Trophoblast cell (in vitro differentiated cells and primary cell): ENCODE results near the gene HTR3B.

Experiments used
- DNase-seq, 2 donors: peaks; one replicate each; pipeline ENCODE4 v3.0.0-alpha.2; 2016
- H2AFZ ChIP-seq: 2 replicates; pipeline ENCODE4 v1.6.1; 2013; ENCODE audit warnings: low read length, moderate library complexity, mild to moderate bottlenecking; ENCODE audit not compliant: insufficient read depth, poor library complexity
- H2AK5ac ChIP-seq: 2 replicates; pipeline ENCODE4 v1.6.1; 2013; ENCODE audit warnings: mild to moderate bottlenecking, low read length
- H2BK120ac ChIP-seq: 2 replicates; pipeline ENCODE4 v1.6.1; 2013; ENCODE audit warnings: low read length, mild to moderate bottlenecking, moderate library complexity; ENCODE audit not compliant: insufficient read depth, poor library complexity
- H2BK12ac ChIP-seq: 2 replicates; pipeline ENCODE4 v1.6.1; 2013; ENCODE audit warnings: mild to moderate bottlenecking, low read length, moderate library complexity
- H2BK5ac ChIP-seq: 2 replicates; pipeline ENCODE4 v1.6.1; 2013; ENCODE audit warnings: low read length, low read depth, moderate library complexity, mild to moderate bottlenecking; ENCODE audit not compliant: poor library complexity
- H3K14ac ChIP-seq: 2 replicates; pipeline ENCODE4 v1.6.1; 2013; ENCODE audit warnings: mild to moderate bottlenecking, low read length
- H3K18ac ChIP-seq: 2 replicates; pipeline ENCODE4 v1.6.1; 2013; ENCODE audit warnings: mild to moderate bottlenecking, low read length
- H3K23ac ChIP-seq: 2 replicates; pipeline ENCODE4 v1.6.1; 2013; ENCODE audit warnings: low read length
- H3K27ac ChIP-seq: 2 replicates; pipeline ENCODE4 v1.5.1; 2013; ENCODE audit warnings: low read depth, mild to moderate bottlenecking, inconsistent platforms, low read length, moderate library complexity
- H3K27me3 ChIP-seq: 2 replicates; pipeline ENCODE4 v1.6.1; 2013; ENCODE audit warnings: inconsistent platforms, mild to moderate bottlenecking, low read length, moderate library complexity; ENCODE audit not compliant: insufficient read depth
- H3K36me3 ChIP-seq, 2 experiments: 1 replicate in 1 of 2; 2 replicates in 1 of 2; pipeline ENCODE4 v1.6.1; 2013; ENCODE audit warnings: low read length in 2 of 2, mild to moderate bottlenecking in 2 of 2, moderate library complexity in 1 of 2; ENCODE audit not compliant: insufficient read depth in 2 of 2, control insufficient read depth in 1 of 2
- H3K4ac ChIP-seq: 2 replicates; pipeline ENCODE4 v1.6.1; 2013; ENCODE audit warnings: low read depth, mild to moderate bottlenecking, low read length, moderate library complexity
- H3K4me1 ChIP-seq, 2 experiments: 1 replicate in 1 of 2; 2 replicates in 1 of 2; pipeline ENCODE4 v1.6.1; 2013; ENCODE audit warnings: low read length in 2 of 2, mild to moderate bottlenecking in 2 of 2, moderate library complexity in 1 of 2; ENCODE audit not compliant: insufficient read depth in 2 of 2, control insufficient read depth in 1 of 2
- H3K4me2 ChIP-seq: 2 replicates; pipeline ENCODE4 v1.6.1; 2013; ENCODE audit warnings: inconsistent platforms, mild to moderate bottlenecking, low read length, moderate library complexity
- H3K4me3 ChIP-seq: 2 replicates; pipeline ENCODE4 v1.5.1; 2013; ENCODE audit warnings: mild to moderate bottlenecking, low read depth, low read length, inconsistent platforms
- H3K79me1 ChIP-seq: one replicate; pipeline ENCODE4 v1.6.1; 2013; ENCODE audit warnings: low read length
- H3K79me2 ChIP-seq: 2 replicates; pipeline ENCODE4 v1.6.1; 2013; ENCODE audit warnings: low read length, mild to moderate bottlenecking; ENCODE audit not compliant: control insufficient read depth, insufficient read depth, poor library complexity
- H3K9ac ChIP-seq: 2 replicates; pipeline ENCODE4 v1.6.1; 2013; ENCODE audit warnings: mild to moderate bottlenecking, low read length
- H3K9me3 ChIP-seq: 2 replicates; pipeline ENCODE4 v1.6.1; 2013; ENCODE audit warnings: low read depth, mild to moderate bottlenecking, control low read depth, inconsistent platforms, low read length; ENCODE audit not compliant: insufficient read depth
- H4K12ac ChIP-seq: 2 replicates; pipeline ENCODE4 v1.6.1; 2013; ENCODE audit warnings: low read depth, mild to moderate bottlenecking, low read length, moderate library complexity
- H4K8ac ChIP-seq: 2 replicates; pipeline ENCODE4 v1.6.1; 2013; ENCODE audit warnings: low read depth, mild to moderate bottlenecking, low read length, moderate library complexity
- H4K91ac ChIP-seq: one replicate; pipeline ENCODE4 v1.6.1; 2013; ENCODE audit warnings: low read depth, mild to moderate bottlenecking, low read length, moderate library complexity
- WGBS: extraction: QIAGEN DNeasy Blood & Tissue Kit; methylation state at CpG from one replicate; pipeline ENCODE4 v1.1.7; 2013; ENCODE audit warnings: missing lambda C conversion rate; ENCODE audit not compliant: insufficient read length, insufficient coverage; ENCODE audit errors: extremely low coverage; 5-methylcytosine and 5-hydroxymethylcytosine counted together

HTR3B gene

DNA sequence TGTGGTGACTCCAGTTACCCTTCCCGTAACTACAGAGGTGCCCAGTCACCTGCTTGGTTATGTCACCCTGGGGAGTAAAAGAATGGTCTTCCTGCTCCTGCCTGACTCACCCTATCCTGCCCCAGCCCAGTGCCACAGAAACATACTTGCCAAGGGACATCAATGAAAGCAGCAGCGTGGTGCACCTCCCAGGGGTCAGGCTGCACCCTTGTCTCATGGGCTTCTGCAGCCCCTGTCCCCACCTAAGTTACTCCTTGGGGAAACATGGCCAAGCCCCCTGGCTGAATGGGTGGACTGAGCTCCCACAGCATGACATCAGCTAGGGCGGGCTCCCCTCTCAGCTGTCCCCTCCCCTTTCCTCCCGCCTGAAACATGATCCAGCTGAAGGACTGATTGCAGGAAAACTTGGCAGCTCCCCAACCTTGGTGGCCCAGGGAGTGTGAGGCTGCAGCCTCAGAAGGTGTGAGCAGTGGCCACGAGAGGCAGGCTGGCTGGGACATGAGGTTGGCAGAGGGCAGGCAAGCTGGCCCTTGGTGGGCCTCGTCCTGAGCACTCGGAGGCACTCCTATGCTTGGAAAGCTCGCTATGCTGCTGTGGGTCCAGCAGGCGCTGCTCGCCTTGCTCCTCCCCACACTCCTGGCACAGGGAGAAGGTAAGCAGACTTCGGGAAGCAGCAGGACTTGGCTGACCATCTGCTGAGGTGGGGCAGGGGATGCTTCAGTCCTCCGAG lies 70.3 kb downstream of the HTR3B start, which contains the start of gene HTR3A:
TSS of gene HTR3A (plus strand) at position 368 of the 730 bp plus-strand sequence. CDS start at position 586, 218 bp downstream.
- Histone ChIP-seq H4K8ac (no peak within 1 kb of the TSS), H2AFZ (no peak within 1 kb of the TSS), H2AK5ac (no peak within 1 kb of the TSS), H4K91ac (no peak within 1 kb of the TSS), H3K14ac (no peak within 1 kb of the TSS), H3K36me3 (no peaks in the 10 kb centered on the region), H3K4me1 (peaks cover 5 to 7% of the 10 kb centered on the region in 2 experiments), H3K23ac (no peak within 1 kb of the TSS), H3K4me3 (no peak within 1 kb of the TSS), H3K79me2 (no peaks in the 10 kb centered on the region), H3K27me3 (no peaks in the 10 kb centered on the region), H3K9ac (no peak within 1 kb of the TSS), H3K18ac (no peak within 1 kb of the TSS), H4K12ac (no peak within 1 kb of the TSS), H3K4ac (no peak within 1 kb of the TSS), H3K9me3 (no peaks in the 10 kb centered on the region), H3K4me2 (no peak within 1 kb of the TSS), H2BK120ac (no peak within 1 kb of the TSS), H3K79me1 (no peaks in the 10 kb centered on the region), H2BK12ac (no peak within 1 kb of the TSS), H3K27ac (no peak within 1 kb of the TSS), H2BK5ac (no peak within 1 kb of the TSS)
- WGBS = no CpG with 5 or more reads among the region's 12 CpGs
- no peak for DNase-seq

DNA sequence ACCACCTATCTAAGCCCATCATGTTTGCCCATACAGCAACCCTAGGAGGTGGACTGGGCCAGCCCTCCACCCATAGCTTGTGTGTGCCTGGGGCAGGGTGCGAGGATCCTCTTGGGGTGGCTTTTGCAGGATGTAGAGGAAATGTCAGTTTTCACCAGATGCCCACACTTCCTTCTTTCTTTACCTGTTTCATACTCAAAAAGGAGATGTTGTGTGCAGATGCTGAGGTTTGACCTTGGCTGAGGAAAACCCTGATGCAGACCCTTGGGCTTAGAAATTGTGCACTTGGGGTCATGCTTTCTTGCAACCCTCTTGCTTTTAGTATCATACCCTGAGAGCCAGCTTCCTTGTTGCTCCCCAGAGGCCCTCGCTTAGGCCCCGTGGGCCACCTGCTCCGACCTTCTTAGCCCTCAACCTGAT lies 72.5 kb downstream of the HTR3B start:
- H3K9ac ChIP-seq = no peak overlapping the region
- no peak overlapping the region for H2BK120ac ChIP-seq
- no peak overlapping the region for H4K8ac ChIP-seq
- no peak overlapping the region for H3K14ac ChIP-seq
- H3K4me3 ChIP-seq = no peak overlapping the region
- H2BK12ac ChIP-seq = no peak overlapping the region
- H3K27ac ChIP-seq = no peak overlapping the region
- H4K12ac ChIP-seq = no peak overlapping the region
- no peak overlapping the region for H3K18ac ChIP-seq
- H3K36me3 ChIP-seq = no peaks in the 10 kb centered on the region
- H3K27me3 ChIP-seq = no peaks in the 10 kb centered on the region
- H2AK5ac ChIP-seq = no peak overlapping the region
- H2BK5ac ChIP-seq = no peak overlapping the region
- peaks cover 2% of the 10 kb centered on the region for H3K9me3 ChIP-seq
- no peak for DNase-seq
- no peak overlapping the region for H3K4ac ChIP-seq
- H3K79me2 ChIP-seq = no peaks in the 10 kb centered on the region
- no peak overlapping the region for H3K23ac ChIP-seq
- WGBS = no CpG with 5 or more reads among the region's 4 CpGs
- no peak overlapping the region for H3K4me2 ChIP-seq
- H4K91ac ChIP-seq = no peak overlapping the region
- peaks cover 5 to 7% of the 10 kb centered on the region in 2 experiments for H3K4me1 ChIP-seq
- H3K79me1 ChIP-seq = no peaks in the 10 kb centered on the region
- no peak overlapping the region for H2AFZ ChIP-seq

DNA sequence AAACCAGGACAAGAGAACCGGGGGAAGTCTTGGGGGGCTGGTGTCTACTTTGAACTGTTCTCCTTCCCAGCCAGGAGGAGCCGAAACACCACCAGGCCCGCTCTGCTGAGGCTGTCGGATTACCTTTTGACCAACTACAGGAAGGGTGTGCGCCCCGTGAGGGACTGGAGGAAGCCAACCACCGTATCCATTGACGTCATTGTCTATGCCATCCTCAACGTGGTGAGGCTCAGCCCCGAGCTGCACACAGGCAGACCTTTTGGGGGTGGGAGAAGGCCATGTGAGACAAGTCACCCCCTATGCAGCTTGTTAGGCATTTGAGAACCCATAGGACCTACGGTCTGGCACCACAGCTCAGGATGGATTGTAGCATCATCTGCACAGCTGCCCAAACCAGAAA lies 73.1 kb downstream of the HTR3B start:
- no peak overlapping the region for H4K12ac ChIP-seq
- H3K23ac ChIP-seq = no peak overlapping the region
- H2BK12ac ChIP-seq = no peak overlapping the region
- no peak overlapping the region for H4K91ac ChIP-seq
- no peak overlapping the region for H2BK5ac ChIP-seq
- H3K79me2 ChIP-seq = no peaks in the 10 kb centered on the region
- H3K14ac ChIP-seq = no peak overlapping the region
- H2AFZ ChIP-seq = no peak overlapping the region
- no peak overlapping the region for H2AK5ac ChIP-seq
- H3K27ac ChIP-seq = no peak overlapping the region
- no CpG with 5 or more reads among the region's 11 CpGs for WGBS
- H3K27me3 ChIP-seq = no peaks in the 10 kb centered on the region
- H3K4me2 ChIP-seq = no peak overlapping the region
- peaks cover 5 to 7% of the 10 kb centered on the region in 2 experiments for H3K4me1 ChIP-seq
- no peaks in the 10 kb centered on the region for H3K36me3 ChIP-seq
- H3K9ac ChIP-seq = no peak overlapping the region
- no peak overlapping the region for H3K18ac ChIP-seq
- H2BK120ac ChIP-seq = no peak overlapping the region
- H3K9me3 ChIP-seq = peaks cover 2% of the 10 kb centered on the region
- H4K8ac ChIP-seq = no peak overlapping the region
- H3K79me1 ChIP-seq = no peaks in the 10 kb centered on the region
- no peak overlapping the region for H3K4ac ChIP-seq
- H3K4me3 ChIP-seq = no peak overlapping the region
- no peak for DNase-seq

- H3K4ac ChIP-seq = no peak overlapping the region
- no peak overlapping the region for H4K12ac ChIP-seq
- DNase-seq = no peak
- H3K23ac ChIP-seq = no peak overlapping the region
- no peak overlapping the region for H3K4me3 ChIP-seq
- H3K9ac ChIP-seq = no peak overlapping the region
- H3K4me2 ChIP-seq = no peak overlapping the region
- no peak overlapping the region for H2AFZ ChIP-seq
- H3K79me2 ChIP-seq = no peaks in the 10 kb centered on the region
- H4K8ac ChIP-seq = no peak overlapping the region
- H2BK120ac ChIP-seq = no peak overlapping the region
- H3K27me3 ChIP-seq = no peaks in the 10 kb centered on the region
- no peak overlapping the region for H2BK5ac ChIP-seq
- H3K18ac ChIP-seq = no peak overlapping the region
- peaks cover 5 to 7% of the 10 kb centered on the region in 2 experiments for H3K4me1 ChIP-seq
- H3K14ac ChIP-seq = no peak overlapping the region
- H3K36me3 ChIP-seq = no peaks in the 10 kb centered on the region
- no peak overlapping the region for H2AK5ac ChIP-seq
- no peak overlapping the region for H3K27ac ChIP-seq
- H2BK12ac ChIP-seq = no peak overlapping the region
- no CpG with 5 or more reads among the region's 1 CpG for WGBS
- peaks cover 2% of the 10 kb centered on the region for H3K9me3 ChIP-seq
- H3K79me1 ChIP-seq = no peaks in the 10 kb centered on the region
- no peak overlapping the region for H4K91ac ChIP-seq
These were observed 74.8 kb downstream of the HTR3B start for GRCh38 chr11:113979431-113979830.
